Measurements from ENCODE around the gene CATSPERE.
"Not testable (repeated sequence)": the region's sequence is repeated elsewhere in the genome, so short reads cannot be mapped to it uniquely, and the experiment has no call there.

The CATSPERE gene

GRCh38 chr1:244448279-244449036, 12.6 kb upstream of the CATSPERE start:
- DNase-seq = no peak

DNA sequence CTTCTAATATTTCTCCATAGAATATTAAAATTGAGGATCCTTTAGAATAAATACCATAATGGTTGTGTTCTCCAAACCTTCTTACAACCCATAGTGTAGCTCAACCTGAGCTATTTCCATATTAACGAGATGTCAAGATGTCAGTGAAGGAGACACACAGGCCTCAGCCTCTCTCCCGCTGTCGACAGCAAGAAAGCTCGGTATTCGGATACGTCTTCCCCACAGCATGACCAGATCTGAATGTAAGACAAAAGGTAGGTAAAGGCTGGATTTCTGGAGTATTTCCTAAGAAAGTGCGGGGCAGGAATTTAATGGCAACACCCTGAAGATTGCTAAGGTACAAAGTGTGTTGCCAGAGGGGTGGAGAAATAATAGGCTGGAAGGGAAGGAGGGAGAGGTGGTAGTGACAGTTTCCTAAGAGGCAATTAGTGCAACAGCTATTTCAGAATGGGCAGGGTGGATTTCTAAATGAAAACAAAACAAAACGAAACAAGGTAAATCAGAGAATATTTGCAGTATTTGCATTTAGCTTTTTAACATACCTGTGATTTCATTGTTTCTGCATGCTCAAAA, 11.1 kb upstream of the CATSPERE start:
- DNase-seq = peak; percentile 45

- DNase-seq = peak; percentile 71
Observed at GRCh38 chr1:244450597-244451538, 10.2 kb upstream of the CATSPERE start.

- no peak for DNase-seq
Observed at GRCh38 chr1:244451539-244451950, 9.5 kb upstream of the CATSPERE start, which contains the start of gene ADSS2. Gene ADSS2, minus strand, starts transcription at chr1:244451909. Its CDS starts 92 bp downstream, at chr1:244451817.

- peak; percentile 100 for DNase-seq
Observed at GRCh38 chr1:244451951-244452795, 8.9 kb upstream of the CATSPERE start.

DNA sequence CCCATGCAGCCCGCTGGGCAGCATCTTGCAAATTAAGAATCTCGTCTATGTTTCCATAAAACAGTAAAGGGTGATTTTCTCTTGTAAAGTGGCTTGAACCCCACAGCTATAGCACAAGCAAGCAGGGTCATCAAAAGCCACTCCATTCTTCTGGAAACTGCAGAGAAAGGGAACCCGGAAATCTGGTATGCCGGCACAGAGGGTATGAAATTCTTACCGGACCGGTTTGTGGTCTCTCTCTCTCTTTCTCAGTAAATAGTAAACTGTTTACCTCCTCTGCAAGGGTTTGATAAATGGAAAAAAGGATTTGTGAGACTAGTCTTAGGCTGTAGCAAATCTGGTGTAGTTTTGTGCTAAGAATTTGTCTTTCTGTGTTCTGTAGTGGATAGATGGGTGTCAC, 6.7 kb upstream of the CATSPERE start:
- DNase-seq = no peak

- DNase-seq = no peak
Observed at GRCh38 chr1:244456586-244456985, 4.5 kb upstream of the CATSPERE start.

DNA sequence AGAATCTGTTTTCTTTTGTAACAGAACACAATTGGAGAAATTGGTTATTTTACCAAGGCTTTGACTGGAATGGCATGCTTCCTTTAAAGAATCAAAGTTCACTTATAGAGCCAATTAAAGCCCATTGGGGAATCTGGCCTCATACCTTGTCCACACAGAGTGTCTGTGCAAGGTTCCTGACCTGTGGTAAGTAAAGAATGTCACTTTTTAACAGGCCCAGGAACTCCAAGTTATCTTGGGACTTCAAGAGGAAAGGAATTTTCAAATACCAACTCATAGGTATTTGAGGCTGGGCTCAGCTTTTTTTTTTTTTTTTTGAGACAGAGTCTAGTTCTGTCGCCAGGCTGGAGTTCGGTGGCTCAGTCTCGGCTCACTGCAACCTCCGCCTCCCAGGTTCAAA, 2.3 kb upstream of the CATSPERE start:
- no peak for DNase-seq

GRCh38 chr1:244460197-244460596, 876 bp upstream of the CATSPERE start:
- DNase-seq = no peak

DNA sequence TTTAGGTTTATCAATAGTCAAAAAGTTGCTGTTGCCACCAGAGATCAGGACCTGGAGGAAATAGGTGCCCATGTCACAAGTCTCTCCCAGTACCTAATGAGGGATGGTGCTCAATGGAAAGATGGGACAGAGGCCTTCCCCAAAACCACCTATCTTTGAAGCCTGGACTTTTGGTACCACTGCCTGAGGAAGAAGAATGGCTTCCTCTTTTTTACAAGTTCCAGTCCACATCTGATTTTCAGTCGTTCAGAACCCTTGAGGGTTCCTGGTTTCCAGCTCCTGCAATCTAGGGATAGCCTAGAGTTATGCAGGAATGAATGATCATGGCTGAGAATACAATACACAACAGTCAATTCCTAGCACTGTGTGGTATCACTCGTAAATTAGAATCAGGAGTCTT, 5.7 kb downstream of the CATSPERE start:
- no peak for DNase-seq

- DNase-seq = no peak
Observed at GRCh38 chr1:244473059-244473605, 12.1 kb downstream of the CATSPERE start.

DNA sequence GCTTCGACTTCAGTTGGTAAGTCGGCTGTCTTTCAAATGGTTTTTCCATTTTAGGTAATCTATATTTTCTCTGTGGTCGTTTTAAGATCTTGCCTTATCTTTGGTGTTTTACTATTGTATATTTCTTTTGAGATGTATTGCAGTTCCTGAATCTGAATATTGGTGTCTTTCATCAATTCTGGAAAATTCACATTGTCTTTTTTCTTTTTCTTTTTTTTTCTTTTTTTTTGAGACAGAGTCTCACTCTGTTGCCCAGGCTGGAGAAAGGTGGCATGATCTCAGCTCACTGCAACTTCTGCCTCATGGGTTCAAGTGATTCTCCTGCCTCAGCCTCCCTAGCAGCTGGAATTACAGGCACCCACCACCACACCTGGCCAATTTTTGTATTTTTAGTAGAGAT, 23.9 kb downstream of the CATSPERE start:
- DNase-seq = not testable (repeated sequence)

DNA sequence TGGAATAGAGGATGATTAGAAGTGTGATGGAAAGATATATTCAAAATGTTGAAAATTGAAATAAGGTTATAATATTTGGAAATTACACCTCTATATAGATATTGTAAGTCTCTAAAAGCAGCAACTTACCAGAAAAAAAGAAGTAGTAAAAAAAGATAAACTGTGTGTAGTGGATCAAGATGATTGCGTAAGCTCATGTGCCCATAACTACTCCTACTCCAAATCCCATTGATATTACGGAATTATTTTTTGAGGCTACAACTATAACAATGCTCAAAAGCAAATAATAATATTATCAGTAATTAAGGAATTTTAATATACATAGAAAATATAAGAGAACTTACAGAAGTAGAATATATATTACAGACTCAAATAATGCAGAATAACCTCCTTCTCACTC, 33.6 kb downstream of the CATSPERE start:
- no peak for DNase-seq

- DNase-seq = no peak
Observed at GRCh38 chr1:244496186-244496585, 35.1 kb downstream of the CATSPERE start.

GRCh38 chr1:244497805-244498204, 36.7 kb downstream of the CATSPERE start:
- DNase-seq = no peak

GRCh38 chr1:244499484-244499883, 38.4 kb downstream of the CATSPERE start:
- DNase-seq = not testable (repeated sequence)

DNA sequence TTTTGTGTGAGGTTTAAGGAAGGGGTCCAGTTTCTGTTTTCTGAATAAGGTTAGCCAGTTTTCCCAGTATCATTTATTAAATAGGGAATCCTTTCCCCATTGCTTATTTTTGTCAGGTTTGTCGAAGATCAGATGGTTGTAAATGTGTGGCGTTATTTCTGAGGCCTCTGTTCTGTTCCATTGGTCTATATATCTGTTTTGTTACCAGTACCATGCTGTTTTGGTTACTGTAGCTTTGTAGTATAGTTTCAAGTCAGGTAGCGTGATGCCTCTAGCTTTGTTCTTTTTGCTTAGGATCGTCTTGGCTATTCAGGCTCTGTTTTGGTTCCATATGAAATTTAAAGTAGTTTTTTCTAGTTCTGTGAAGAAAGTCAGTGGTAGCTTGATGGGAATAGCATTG, 39.4 kb downstream of the CATSPERE start:
- not testable (repeated sequence) for DNase-seq

DNA sequence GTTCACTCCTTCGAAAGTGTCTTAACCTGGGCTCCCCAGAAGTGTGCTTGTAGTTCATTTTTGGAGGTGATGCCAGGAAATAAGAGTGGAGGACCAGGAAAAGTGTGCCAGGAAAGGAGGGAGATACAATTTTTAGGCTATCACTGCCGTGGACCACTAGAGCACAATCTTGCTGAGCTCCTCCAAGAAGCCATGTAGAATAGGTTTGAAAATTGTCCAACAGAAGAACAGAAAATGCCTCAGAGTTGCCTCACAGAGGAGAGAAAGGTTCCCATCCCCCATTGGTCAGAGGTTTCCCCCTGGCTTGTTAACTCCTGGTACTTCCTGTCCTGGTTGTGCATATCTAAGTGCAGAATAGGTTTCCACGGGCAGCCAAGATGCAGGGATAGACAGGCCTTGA, 41.6 kb downstream of the CATSPERE start:
- no peak for DNase-seq

- no peak for DNase-seq
Observed at GRCh38 chr1:244513493-244513892, 52.4 kb downstream of the CATSPERE start.

GRCh38 chr1:244515680-244516079, 54.6 kb downstream of the CATSPERE start:
- DNase-seq = no peak

- peak; percentile 7 for DNase-seq
Observed at GRCh38 chr1:244536316-244536715, 75.2 kb downstream of the CATSPERE start.

- no peak for DNase-seq
Observed at GRCh38 chr1:244545511-244545910, 84.4 kb downstream of the CATSPERE start.
